Endothelial cell of umbilical vein (primary cell): Measurements from ENCODE around the gene SLC25A43.
"Not testable (repeated sequence)": the region's sequence is repeated elsewhere in the genome, so short reads cannot be mapped to it uniquely, and the experiment has no call there.

Experiments
- CTCF ChIP-seq, 2 donors: IDR thresholded peaks; 1 replicate in 1 of 2; 2 replicates in 1 of 2; pipeline ENCODE4 v1.5.1; 2011; ENCODE audit warnings: low read length in 2 of 2, mild to moderate bottlenecking in 2 of 2, moderate library complexity in 2 of 2, control low read depth in 1 of 2, inconsistent platforms in 1 of 2, low read depth in 1 of 2; ENCODE audit not compliant: insufficient read depth in 1 of 2; ENCODE audit errors: extremely low read depth in 1 of 2
- EZH2 ChIP-seq: IDR thresholded peaks from 2 replicates; pipeline ENCODE4 v1.6.1; 2012; ENCODE audit warnings: borderline replicate concordance, low read depth, mild to moderate bottlenecking, moderate library complexity, low read length, inconsistent platforms; ENCODE audit not compliant: severe bottlenecking
- FOS ChIP-seq: IDR thresholded peaks from 2 replicates; pipeline ENCODE4 v1.6.1; 2011; ENCODE audit warnings: mild to moderate bottlenecking, low read length, moderate library complexity, borderline replicate concordance; ENCODE audit not compliant: insufficient read depth
- JUN ChIP-seq: IDR thresholded peaks from 2 replicates; pipeline ENCODE4 v1.6.1; 2011; ENCODE audit warnings: borderline replicate concordance, low read depth; ENCODE audit not compliant: insufficient read length, insufficient read depth
- POLR2A ChIP-seq: IDR thresholded peaks from 2 replicates; pipeline ENCODE4 v1.6.1; 2012; ENCODE audit warnings: low read depth, mild to moderate bottlenecking, control low read depth, low read length
- TF ChIP-seq, protein P1 (sequence below): IDR thresholded peaks from 2 replicates; pipeline ENCODE4 v1.6.1; 2011; ENCODE audit not compliant: insufficient read depth, insufficient read length

- TF ChIP-seq POLR2A; CTCF (IDR thresholded peaks at IDR 0.05; ENCODE audit: extremely low read depth in 1 of 2, insufficient read depth in 1 of 2, low read depth in 1 of 2, low read length in 2 of 2); EZH2; JUN; FOS: not testable (repeated sequence)
- TF ChIP-seq, protein P1, sequence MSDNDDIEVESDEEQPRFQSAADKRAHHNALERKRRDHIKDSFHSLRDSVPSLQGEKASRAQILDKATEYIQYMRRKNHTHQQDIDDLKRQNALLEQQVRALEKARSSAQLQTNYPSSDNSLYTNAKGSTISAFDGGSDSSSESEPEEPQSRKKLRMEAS, result not testable (repeated sequence)
These were observed 37.7 kb upstream of the SLC25A43 start for GRCh38 chrX:119361451-119361850.
